Inferior parietal cortex (tissue), 1 donor: Measurements from ENCODE around the gene PIK3R3.

Experiments
- DNase-seq: peaks from one replicate; pipeline ENCODE4 v3.0.0-alpha.2; 2016; ENCODE audit errors: extremely low spot score

Gene PIK3R3

DNA sequence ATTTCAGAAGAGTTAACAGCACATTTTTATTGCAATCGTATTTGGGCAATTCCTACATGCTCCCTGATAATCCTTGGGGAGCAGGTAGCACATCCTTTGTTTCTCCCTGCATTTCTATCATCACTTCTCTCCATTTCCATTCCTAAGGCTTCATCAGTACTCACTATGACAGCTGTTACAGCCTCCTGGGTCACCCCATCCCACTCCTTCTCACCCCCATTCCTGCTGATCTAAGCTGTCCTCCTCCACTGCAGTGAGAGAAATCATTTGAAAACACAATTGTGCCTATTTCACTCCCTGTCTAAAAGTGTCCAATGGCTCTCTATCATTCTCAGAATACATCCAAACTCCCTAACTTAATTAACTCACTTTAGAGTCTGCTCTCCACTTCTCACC, 25.5 kb upstream of the PIK3R3 start:
- DNase-seq: no peak

DNA sequence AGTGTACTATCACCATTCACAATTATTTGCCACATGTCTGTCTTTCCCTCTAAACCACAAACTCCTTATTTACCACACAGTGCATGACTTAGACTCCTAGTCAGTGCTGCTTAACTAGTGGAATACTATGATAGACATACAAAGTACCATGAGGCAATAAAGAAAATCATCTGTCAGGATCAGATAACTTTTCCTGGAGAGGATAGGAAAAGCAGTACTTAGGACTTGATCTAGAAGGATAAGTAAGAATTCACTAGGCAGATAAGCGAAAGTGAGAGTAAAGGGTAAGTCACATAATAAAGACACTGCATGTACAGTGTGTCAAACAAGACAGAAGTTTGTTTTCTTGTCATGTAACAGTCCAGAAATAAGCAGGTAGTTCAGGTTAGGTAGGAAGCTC, 21.3 kb upstream of the PIK3R3 start:
- no peak for DNase-seq

DNA sequence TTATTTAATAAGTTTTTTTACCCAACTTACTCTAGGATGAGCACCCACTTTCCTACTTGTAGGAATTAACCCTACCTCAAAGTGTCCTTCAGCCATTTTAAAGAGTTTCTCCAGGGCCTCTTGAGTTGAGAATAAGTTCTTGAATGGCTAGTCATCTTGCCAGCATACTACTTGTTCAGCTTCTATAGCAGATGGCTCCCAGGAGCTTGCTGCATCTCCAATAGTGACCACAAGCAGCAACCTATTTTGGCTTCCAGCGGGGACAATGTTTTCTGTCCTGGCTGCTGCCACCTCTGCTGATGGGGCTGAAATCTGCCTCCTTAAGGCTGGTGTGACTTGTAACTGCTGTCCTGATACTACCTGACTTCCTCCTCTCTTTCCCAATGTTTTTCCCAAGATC, 20.8 kb upstream of the PIK3R3 start:
- no peak for DNase-seq

DNA sequence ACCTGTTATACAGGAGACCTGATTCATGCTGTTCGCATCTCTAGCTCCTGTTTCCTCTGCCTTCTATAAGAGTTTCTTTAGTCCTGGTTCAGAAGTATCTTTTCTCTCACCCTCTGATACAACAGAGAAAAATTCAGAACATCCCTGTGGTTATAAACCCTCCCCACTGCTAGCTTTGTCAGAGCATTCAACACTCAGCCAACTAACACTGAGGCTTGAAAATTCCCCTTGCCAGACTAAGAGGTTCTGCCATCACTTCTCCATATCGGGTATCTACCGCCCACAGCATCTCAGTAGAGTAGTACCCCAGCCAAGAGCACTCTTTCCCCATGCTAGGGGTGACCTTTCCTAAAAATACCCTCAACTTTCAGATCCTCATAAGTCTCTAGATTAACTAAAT, 19.6 kb upstream of the PIK3R3 start:
- DNase-seq: no peak

DNA sequence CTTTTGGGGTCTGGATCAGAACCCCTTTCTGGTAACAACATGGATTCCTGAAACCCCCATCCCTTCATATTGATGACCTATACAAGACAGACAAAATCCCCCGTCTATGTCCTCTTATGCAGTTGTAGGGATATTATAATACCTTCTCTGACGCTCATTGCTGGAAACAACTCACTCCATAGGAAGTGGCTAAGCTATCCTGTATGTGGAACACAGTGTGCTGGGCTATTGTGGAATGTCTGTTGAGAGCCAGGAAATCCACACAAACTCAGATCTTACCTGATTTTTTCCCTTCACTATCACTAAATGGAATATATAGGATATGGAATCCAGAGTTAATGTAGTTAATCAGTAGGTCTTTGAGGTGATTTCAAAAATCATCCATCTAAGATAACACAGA, 17.7 kb upstream of the PIK3R3 start:
- DNase-seq: no peak

DNA sequence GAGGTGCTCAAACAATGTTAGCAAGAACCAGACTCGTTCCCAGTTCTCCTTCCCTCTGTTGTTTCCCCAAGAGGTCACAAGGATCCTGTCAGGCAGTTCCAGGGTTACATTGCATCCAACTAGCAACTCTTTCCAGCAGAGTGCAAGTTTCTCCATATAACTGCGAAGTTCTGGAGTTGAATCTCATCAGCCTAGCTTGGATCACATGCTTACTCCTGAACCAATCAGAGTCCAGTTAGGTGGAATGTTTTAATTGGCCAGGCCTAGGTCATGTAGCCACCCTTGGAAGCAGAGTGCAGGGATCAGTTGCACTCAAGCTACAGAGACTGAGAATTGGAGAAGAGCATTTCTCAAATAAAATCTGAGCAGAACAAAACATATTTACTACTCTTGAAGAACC, 15.9 kb upstream of the PIK3R3 start:
- DNase-seq: no peak

DNA sequence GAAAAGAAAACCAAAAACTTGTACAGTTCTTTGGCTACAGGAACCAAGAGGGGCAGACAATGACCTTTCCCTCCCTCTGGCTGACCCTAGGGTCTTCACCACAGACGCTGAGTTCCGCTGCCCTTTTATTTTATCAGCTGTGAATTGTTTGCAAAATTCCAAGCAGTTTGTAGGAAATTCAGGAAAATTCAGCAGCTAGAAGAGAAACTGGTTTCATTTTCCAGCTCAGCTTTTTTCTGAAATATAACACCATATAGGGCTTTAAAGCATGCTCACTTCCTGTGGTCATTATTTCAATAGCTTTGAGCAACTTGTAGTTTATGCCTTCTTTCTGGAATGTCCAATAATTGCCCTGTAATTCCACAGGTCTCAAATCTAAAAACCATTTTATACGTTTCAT, 5.5 kb upstream of the PIK3R3 start:
- DNase-seq: no peak

DNA sequence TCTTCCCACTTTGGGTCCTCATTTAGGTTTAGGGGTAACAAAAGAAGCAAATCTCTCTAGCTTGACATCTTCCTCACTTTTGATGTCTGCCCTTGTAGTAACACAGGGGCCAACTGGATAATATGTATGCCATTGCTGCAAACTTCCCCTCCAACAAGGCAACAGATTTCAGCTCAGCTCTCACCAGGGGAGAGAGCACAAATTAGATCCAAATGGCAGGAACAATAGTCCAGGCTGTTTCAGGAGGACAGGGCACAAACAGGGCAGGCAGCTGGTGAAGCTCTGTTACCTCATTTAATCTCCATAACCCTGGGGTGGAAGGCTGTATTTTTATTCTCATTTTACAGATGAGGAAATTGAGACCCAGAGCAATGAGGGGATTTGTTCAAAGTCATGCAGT, 4.3 kb upstream of the PIK3R3 start:
- no peak for DNase-seq

DNA sequence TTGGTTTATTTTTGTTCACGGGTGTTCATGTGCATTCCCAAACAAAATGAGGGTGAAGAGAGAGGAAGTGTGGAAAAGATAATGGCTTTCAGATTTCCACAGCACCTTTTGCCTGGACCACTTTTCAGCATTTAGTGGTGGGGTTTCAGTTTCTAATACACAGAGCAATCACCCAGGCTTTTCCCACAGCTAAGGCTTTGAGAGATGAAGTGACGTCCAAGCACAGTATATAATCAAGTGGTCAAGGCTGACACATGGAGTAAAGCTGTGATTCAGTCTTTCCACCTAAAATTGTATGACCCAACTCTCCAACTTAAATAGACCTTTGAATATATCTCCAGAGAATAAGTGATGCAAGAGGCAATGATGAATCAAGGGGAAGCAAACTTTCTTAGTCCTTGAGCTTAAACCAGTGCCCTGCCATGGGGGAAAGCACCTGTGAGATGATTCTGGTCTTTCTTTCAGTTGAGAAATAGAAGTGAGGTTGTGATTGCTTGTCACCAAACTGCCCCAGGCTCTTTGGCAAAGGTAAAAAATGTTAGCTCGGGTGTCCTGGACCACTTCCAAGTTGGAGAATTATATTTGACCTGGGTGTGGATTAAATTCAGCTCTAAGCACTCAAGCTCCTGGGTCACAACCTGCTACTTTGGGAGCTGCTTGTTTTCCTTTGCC, 2.4 kb upstream of the PIK3R3 start:
- no peak for DNase-seq

DNA sequence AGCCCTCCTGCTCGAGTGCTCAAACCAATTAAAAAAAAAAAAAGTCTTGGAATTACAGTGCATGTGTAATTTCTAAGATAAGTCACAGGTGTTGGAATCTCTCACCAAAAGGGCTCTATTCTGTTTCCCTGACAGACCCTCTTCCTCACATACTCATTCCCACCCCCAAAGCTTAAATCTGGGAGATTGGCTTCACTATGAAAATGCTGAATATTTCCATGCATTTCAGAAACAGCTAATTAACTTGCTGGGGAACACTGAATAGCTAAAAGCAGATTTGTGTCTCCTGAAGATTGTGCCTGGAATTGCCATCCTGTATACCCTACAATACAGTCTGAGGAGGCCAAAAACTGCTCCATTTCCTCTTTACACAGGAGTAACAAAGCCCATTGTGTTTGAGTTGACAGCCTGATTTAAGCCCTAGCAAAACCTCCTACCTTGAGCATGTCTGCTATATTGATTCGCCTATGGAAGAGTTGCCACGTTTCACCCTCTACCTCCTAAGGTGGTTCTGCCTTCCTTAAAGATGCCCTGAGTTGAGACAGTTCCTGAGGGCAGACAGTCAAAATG, 1.4 kb upstream of the PIK3R3 start:
- DNase-seq: no peak

DNA sequence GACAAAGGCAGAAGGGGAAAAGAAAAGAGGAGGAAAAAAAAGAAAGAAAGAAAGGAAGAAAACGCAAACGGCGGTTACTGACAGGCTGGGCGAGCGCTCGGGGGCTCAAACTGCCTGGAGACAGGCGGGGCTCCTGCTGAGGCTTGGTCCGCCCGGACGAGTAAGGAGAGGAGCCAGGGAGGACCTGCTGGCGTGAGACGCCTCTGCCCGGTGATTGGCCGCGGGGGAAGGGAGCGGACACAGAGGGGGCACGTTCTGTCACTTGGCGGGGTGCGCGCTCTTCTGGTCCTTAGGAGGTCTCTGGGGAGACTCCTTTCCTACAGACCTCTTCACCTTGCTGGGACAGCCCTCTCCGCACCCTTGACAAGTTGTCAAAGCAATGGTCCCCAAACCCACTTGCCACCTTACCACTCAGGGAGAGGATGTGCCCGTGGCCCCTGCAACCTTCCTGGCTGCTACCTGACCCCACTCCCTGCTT, 791 bp upstream of the PIK3R3 start:
- no peak for DNase-seq

DNA sequence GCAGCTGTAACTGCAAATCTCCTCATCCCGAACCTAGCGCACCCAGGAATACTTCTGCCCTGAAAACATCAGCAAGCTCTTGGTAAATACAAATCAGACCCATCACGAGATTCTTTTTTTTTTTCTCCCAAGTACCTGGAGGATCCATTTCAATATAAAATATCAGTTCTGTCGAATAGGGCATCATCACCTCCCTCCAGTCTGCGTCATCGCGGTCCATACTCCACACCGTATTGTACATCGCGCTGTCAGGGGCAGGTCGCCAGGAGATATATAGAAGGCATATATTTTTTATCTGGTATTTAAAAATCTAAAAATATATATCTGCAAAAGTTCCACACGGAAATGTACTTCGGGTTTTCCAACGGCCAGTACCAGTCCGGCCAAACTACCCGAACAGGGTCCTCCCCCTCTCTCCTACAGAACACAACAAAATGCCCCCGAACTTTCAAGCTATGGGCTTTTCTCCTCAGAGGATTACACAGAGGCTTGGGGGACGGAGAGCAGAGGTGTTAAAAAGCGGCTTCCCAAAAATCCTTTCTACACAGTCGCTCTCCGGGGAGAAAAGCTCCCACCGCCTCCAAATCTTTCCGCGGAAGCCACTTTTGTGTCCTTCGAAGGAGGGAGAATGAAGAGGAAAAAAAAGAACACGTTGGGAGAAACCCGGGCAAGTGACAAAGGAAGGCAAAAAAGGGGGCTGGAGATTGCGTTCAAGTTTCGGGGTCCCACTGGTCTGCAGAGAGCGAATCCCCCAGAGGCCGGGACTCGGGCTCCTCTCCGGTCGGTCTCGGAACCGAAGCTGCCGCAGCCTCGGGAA, 509 bp downstream of the PIK3R3 start:
- DNase-seq: peak; percentile 48

DNA sequence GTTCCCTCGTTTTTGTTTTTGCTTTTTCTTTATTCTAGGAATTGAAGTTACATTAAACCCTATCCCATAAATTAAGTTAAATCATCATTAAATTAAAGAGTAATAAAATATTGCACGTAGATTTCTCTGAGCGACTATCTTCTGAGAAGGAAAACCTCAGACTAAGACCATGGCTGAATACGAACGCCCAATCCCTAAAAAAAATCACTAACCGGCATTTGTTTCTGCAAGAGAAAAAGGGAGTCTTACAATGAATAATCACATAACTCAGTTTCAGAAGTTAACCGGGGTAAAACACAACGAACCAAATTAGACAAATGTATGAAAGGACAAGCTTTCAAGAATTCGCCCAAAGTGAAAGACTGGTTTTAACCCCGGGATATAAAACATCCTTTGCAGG, 1.3 kb downstream of the PIK3R3 start:
- DNase-seq: peak; percentile 47

DNA sequence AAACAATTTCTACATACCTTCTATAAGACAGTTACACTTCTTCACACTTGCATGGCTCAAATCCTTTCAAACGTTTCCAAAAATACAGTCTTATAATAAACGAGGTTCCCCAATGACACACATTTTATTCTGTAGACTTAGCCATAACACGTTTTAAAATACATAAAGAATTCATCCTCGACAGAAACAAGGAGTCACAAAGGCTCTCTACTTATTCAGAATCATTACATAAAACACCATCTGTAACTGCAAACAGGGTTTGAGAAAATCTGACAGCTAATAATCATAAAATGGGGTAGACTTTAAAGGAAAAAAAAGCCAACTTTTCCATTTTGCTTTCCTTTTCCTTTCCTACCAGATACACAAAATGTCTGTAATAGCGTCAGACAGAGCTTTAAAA, 1.8 kb downstream of the PIK3R3 start:
- DNase-seq: peak; percentile 29

DNA sequence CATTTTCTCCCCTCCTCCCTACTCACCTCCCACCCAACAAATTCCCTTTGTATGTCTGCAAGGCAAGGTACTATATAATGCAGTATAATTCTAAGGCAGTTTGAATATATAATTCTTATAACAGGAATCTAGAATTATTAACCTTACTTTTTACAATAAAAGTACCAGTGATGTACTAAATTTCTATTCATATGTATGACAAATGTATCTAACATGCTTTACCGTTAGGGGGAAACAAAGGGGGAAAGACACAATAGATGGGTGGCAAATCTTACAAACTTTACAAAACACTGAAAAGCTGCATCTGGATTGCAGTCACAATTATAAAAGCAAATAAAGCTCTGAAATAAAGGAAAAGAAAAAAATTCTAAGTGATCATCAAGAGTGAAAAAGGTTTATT, 2.3 kb downstream of the PIK3R3 start:
- no peak for DNase-seq

DNA sequence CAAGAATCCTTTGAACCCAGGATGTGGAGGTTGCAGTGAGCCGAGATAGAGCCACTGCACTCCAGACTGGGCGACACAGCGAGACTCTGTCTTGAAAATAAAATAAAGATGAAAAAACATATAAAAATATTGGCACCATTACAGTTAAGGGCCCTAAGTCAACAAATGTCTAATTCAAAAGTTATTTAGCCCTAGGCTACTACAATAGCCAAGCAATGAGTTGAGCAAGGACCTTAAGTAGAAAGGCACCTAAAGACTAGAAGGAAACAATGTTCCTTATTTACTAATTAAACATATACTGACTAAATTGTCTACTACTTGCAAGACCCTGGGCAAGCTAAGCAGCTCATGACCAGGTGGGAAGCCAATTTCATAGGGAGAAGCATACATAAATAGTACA, 4.1 kb downstream of the PIK3R3 start:
- DNase-seq: no peak

DNA sequence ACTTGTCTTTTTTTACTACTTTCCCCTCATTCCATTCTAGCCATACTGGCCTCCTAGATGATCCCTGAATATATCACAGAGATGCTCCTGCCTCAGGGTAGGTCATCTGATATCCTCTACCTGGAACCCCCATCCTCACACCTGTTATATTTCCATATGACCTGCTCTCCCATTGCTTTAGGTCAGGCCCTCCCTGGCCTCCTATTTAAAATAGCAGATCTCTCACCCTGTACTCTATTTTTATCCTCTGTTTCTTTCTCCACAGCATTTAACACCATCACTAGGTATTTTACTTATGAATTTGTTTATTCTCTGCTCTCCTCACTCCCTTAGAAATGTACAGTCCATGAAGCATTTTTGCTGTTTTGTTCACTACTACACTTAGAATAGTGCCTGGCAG, 13.6 kb downstream of the PIK3R3 start:
- no peak for DNase-seq

DNA sequence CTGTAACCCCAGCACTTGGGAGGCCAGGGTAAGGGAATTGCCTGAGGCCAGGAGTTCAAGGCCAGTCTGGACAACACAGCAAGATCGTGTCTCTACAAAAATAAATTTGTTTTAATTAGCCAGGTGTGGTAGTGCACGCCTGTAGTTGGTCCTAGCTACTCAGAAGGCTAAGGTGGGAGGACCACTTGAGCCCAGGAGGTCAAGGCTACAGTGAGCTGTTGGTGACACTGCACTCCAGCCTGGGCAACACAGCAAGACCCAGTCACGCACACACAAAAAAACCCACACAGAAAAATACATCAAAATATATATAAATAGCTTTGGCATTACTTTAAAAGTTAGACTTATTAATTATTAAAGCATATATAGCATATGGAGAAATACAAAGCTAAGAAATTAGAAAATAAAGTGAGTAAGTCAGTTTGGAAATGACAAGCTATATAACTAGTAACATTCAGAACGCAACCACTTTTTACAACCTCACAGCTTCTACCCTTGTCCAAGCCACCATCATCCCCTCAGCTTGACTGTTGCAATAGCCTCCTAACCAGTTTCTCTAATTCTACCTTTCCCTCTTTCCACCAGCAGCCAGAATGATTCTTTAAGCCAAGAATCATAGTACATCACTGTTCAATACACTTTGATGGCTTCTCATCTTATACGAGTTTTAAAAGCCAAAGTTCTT, 14.5 kb downstream of the PIK3R3 start:
- no peak for DNase-seq

DNA sequence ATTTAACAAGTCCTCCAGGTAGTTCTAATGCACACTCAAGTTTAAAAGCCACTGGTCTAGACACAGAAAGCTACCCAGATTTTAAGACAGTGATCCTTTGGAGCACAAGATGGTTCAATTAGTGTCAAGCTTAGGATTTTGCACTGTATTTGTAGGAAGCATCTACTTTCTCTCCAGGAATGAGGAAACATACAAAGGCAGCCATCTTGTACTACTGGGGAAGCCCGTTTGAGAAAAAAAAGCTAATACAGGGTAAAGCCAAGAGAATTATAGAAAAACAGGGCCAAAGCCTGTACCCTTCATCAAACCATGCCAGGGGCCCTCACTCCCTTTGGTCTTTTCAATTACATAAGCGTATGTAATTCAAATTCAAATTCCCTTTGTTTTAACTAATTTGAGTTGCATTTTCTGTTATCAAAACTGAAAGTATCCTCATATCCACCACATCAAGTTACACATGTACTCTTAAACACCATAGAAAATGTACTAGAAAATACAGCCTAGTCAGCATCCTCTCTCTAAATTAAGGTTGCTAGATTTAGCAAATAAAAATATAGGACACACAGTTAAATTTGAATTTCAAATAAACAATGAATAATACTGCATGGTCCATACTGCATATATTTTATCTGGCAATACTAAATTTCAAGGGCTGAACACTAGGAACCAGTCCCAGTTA, 17.4 kb downstream of the PIK3R3 start:
- no peak for DNase-seq

DNA sequence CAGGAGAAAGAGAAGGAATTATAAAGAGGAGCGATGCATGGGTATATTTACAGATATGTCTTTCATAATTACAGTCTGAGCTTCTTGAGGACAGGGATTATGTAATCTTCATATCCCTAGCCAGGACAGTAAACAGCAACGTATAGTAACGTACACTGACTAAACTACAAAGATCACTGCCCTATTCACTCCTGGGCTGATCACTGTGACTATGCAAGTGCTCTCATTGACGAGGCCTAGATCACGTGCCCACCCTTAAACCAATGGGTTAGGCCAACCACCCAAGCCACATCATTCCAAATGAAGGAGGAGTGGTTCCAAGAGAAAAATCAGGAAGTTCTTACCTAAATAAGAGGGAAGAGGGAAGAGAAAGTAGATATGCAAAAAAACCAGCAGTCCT, 18.5 kb downstream of the PIK3R3 start:
- DNase-seq: no peak

DNA sequence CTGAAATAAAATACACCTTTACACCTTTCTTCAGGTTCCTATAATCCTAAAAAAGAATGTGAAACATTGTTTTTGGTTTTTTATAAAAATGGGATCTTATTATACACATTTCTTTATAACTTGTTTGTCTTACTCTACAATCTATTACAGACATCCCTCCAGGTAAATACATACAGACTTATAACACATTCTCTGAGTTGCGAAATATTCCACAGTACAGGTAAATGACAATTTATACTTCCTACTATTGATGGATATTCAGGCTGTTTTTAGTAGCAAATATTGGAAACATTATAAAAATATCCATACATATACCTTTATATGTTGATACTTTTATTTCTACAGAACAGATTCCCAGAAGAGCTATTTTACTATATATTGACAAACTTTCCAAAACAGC, 20.3 kb downstream of the PIK3R3 start:
- DNase-seq: no peak

DNA sequence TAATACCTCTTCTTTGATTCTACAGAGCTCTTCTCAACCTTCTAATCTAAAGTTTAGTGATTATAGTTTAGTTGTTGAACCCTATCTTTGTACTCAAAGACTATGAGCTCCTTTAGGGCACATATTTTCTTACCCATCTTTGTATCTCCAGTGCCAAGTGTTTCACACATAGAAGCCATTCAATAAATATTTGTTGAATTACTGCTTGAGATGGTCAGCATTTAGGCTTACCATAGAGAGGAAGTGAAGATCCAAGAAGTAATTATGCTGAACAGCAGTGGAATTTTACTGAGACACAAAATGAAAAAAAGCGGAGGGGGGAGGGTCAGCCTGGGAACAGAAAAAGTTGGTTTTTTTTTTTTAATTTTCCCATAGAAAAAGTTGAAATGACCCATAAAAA, 21.9 kb downstream of the PIK3R3 start:
- no peak for DNase-seq
